Measurements from ENCODE around the gene SLC17A2.
"Not testable (repeated sequence)": the region's sequence is repeated elsewhere in the genome, so short reads cannot be mapped to it uniquely, and the experiment has no call there.

Gene SLC17A2

DNA sequence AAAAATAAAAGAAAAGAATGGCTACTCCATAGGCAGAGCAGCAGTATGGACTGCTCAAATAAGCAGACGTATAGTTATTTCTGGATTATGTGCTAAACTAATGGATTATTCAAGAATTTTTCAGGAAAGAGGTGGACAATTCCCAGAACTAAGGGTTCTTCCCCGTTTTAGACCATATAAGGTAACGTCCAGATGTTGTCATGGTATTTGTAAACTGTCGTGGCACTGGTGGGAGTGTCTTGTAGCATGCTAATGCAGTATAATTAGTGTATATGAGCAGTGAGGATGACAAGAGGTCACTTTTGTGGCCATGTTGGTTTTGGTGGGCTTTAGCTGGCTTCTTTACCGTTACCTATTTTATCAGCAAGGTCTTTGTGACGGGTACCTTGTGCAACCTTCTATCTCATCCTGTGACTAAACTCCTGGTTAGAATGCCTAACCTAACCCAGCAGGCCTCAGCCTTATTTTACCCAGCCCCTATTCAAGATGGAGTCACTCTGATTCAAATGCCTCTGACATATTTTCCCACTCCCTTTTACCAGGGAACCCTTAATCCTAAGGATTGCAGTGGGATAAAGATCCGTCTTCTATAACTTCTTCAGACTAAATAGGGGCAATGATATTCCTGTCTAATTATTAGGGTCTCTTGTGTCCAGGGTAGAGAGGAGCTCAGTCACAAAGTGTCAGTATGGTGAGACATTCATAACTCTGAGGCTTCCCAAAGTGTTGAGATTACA is 21.0 kb upstream of the SLC17A2 start:
- DNase-seq (ENCODE audit: low spot score): no peak

DNA sequence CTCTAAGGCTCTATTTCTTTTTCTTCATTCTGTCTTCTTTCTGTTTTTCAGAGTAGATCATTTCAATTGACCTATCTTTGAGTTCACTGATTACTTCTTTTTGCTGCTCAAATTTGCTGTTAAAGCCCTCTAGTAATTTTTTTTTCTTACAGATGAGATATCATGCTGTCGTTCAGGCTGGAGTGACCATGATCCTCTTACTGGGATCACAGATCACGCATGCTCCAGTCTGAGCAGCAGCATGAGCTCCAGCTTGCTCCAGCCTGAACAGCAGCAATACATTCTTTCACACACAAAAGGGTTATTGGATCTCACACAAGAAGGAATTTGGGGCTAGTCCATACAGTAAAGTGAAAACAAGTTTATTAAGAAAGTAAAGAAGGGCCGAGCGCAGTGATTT is 19.8 kb upstream of the SLC17A2 start:
- no peak for DNase-seq (ENCODE audit: low spot score)

DNA sequence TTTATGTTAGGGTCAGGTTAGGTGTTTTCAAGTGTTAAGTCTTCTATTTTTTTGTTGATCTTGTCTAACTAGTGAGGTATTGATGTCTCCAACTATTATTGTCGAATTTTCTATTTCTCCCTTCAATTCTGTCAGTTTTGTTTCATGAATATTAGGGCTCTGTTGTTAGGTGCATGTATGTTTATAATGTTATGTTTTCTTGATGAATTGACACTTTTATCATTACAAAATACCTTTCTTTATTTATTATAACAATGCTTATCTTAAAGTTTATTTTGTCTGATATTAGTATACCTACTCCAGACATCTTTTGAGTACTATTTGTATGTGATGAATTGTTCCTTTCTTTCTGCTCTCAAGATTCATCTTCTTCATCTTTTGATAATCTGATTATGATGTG is 19.2 kb upstream of the SLC17A2 start:
- DNase-seq (ENCODE audit: low spot score): no peak

DNA sequence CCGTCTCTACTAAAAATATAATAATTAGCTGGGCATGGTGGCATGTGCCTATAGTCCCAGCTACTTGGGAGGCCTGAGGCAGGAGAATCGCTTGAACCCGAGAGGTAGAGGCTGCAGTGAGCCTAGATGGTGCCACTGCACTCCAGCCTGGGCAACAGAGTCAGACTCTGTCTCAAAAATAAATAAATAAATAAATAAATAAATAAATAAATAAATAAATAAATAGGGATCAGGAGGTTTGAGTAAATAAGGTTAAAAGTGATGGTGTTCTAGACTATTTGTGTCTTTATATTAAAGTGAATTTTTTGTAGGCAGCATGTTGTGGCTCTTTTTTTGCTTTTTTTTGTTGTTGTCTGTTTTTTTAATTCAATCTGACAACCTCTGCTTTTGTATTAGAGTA is 17.0 kb upstream of the SLC17A2 start:
- not testable (repeated sequence) for DNase-seq (ENCODE audit: low spot score)

DNA sequence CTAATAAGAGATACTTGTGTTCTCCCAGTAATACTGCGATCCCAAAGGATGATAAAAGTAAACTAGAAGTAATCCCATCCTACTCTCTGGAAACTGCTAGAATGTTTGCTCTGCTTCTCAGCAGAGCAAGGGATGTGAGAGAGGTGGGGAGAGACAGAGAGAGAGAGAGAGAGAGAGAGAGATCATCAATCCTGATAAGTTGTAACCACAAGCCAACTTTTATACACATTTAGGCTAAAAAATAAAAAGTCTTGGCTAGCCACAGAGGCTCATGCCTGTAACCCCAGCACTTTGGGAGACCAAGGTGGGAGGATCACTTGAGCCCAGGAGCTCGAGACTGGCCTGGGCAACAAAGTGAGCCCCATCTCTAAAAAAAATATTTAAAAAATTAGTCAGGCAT is 16.1 kb upstream of the SLC17A2 start:
- DNase-seq (ENCODE audit: low spot score): no peak

DNA sequence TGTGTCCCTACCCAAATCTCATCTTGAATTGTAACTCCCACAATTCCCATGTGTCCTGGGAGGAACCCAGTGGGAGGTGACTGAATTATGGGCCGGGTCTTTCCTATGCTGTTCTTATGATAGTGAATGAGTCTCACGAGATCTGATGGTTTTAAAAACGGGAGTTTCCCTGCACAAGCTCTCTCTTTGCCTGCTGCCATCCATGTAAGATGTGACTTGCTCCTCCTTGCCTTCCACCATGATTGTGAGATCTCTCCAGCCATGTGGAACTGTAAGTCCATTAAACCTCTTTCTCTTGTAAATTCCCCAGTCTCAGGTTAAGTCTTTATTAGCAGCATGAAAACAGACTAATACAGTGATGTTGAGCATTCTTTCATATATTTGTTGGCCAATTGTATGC is 15.2 kb upstream of the SLC17A2 start:
- not testable (repeated sequence) for DNase-seq (ENCODE audit: low spot score)

DNA sequence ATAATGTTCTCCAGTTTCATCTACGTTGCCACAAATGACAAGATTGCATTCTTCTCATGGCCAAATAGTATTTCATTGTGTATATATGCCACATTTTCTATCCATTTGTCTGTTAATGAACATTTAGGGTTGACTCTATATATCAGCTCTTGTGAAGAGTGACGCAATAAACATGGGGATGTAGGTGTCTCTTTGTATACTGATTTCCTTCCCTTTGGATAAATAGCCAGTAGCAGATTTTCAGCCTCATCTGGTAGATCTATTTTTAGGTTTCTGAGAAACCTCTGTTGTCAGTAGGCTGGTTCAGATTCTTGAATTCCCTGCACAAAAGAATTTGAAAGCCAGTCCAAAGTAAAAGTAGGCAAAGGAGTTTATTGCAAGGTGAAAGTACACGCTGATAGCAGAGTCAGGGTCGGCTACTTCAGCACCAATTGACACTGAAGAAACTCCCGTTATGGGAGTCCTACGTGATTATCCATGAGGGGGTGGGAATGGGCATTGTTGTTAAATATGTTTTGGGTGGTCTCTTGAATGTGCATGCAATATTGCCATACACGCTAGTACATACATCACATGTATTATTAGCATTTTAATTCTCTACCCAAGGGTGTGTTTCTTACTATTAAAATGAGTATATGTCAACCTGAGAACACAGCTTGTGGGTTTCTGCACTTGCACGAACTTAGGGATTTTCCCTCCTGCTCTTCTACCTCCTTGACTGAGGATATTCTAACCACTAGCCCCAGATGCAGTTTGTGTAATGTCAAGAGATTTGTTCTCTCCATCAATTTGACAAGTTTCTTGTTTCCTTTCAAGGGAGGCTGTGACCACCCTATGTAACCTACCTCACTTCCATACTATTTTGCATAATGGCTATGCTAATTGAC is 14.4 kb upstream of the SLC17A2 start:
- no peak for DNase-seq (ENCODE audit: low spot score)

DNA sequence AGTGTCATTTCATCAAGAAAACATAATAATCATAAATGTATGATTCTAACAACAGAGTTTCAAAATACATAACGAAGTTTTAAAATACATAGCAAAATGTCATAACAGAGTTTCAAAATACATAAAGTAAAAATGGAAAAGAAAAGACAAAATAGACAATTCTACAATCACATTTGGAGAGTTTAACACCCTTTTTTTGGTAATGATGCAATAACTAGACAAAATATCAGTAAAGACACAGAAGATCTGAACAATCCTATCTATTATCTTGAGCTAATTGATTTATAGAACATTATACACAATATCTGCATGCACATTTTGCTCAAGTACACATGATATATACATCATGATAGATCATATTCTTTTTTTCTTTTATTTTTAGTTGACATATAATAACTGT is 13.4 kb upstream of the SLC17A2 start:
- no peak for DNase-seq (ENCODE audit: low spot score)

DNA sequence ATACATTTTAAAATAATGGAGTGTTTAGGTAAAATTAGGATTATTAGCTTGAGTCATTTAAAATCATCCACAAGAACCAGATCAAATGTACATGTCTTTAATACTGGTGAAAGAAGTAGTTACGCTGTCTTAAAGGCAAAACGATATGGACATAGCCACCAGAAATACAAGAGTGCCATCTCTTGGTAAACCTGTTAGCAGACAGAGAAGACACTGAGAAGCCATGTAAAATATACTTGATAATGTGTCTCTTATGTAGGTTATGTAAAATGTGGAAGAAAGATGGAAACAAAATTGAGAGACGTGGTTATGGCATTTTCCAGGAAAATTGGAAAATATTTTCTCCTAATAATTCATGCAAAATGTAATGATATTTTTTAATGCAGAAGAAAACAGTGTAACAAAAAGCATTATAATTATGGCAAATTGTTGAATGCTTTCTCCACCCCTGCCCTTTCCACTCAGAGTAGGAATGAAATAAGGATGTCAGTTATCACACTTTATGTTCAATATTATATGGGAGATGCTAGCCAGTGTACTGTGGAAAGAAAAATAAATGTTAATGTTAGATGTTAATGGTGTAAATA is 12.2 kb upstream of the SLC17A2 start:
- DNase-seq (ENCODE audit: low spot score): peak; percentile 57

DNA sequence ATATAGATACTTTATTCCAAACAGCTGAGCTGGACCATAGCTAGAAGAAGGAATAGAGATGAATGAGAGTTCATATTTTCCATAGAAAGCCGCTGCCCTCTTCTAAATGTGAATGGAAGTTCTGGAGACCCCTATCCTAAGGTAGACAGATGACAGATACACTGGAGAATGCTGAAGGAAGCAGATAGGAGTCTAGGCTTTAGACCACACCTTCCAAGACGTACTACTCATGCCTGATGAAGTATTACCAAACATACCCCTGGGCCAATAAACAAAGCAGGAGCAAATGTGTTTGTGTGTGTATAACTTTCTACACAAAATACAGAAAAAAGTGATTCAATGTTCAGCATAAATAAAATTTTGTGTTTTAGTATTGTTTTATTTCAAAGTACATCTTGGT is 9.1 kb upstream of the SLC17A2 start:
- no peak for DNase-seq (ENCODE audit: low spot score)

DNA sequence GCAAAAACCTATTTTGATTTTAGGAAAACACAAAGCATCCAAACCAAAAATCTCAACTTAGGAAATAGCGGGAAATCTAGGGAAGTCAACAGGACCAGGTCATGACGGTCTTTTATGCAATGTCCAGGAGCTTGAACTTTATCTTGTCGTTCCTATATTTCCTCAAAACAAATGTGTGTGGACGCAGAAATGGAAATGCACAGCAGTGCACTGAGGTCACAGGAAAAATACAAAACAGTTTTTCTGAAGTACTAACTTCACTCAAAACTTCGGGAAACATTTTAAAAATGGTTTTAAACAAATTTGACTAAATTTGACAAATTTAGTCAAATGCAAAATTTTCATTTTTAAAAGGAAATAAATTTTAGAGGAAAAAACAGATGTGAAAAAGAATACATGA is 5.5 kb upstream of the SLC17A2 start:
- no peak for DNase-seq (ENCODE audit: low spot score)

DNA sequence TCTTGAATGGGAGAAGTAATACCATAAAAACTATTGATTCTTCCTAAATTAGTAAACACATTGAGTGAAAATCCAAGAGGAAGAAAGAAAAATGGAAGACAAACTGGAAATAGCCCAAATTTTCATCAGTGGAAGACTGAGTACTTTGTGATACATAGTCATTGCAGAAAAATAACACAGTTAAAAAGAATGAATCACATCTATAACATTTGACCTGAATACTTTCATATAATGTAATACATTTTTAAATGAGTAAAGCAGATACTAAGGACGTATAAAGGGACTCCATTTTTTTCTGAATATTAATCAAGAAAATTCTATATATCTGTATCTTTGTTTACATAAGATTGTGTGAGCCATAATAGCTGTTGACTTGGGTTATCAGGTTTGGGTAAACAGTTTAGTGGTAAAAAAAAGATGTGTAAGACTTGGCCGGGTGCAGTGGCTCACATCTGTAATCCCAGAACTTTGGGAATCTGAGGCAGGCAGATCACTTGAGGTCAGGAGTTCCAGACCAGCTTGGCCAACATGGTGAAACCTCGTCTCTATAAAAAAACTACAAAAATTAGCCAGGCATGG is 4.3 kb upstream of the SLC17A2 start:
- no peak for DNase-seq (ENCODE audit: low spot score)

DNA sequence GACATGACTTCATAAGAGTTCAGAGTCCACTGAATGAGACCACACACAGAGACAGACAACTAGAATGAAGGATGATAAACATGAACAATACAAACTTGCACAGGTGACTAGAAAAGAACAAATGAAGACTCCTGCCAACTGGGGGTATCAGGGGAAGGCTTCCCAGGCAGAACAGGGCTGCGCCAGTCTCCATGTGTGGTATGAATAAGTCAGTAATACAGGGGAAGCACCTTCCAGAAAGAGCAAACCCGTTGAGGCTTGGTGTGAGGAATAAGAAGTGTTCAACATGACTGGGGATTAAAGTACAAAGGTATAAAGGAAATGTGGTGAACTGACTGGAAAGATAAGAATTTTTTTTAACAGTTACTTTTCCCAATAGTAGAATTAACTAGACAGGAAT is 3.7 kb upstream of the SLC17A2 start:
- DNase-seq (ENCODE audit: low spot score): no peak

DNA sequence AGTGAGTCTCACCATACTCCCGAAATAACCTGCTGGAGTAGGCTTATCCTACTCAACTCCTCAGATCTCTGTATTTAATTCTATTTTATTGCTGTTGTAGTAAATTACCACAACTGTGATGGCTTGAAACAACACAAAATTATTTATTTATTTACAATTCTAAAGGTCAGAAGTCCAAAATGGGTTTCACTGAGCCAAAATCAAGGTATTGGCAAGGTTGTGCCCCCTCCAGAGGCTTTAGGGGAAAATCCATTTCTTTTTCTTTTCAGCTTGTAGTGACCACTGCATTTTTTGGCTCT is 869 bp upstream of the SLC17A2 start:
- no peak for DNase-seq (ENCODE audit: low spot score)

DNA sequence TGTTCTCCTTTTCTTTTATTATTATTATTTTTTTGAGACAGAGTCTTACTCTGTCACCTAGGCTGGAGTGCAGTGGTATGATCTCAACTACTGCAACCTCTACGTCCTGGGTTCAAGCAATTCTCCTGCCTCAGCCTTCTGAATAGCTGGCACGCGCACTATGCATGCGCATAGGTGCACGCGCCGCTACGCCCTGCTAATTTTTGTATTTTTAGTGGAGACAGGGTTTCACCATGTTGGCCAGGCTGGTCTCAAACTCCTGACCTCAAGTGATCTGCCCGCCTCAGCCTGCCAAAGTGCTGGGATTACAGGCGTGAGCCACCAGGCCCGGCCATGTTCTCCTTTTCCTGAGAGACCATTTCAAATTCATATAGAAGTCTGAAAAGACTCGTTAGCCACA is 706 bp downstream of the SLC17A2 start:
- not testable (repeated sequence) for DNase-seq (ENCODE audit: low spot score)

DNA sequence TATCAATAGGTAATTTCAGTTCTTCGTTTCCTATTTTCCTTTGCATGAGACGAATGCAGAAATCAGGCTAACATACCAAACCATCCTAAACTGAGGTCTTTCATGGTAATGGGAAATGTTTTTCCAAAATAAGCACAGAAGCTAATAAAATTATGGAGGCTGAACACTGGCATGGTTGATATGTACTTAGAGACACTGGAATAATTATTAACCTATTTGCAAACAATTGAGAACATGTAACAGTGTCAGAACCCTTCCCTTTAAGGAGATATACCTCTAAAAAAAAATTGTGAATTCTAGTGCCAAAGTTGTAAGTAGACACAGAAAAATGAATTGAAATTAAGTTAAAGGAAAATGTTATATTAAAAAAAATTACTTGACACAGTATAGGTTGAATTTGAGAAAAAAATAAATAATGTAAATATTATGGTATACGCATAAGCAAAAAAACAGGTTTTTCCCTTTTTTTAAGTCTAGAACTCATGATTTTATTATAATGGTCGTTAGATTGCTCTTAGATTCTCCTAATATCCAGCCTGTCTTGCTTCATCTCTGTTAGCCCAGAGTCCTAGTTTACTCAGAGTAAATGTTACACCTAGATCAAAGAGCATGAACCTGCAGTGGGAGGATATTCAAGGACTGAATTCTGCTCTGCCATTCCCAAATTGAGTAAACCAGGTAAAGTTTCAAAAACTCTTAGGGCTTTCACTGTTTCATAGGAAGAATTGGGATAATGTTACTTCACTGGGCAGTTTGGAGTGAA is 1.7 kb downstream of the SLC17A2 start:
- DNase-seq (ENCODE audit: low spot score): no peak

DNA sequence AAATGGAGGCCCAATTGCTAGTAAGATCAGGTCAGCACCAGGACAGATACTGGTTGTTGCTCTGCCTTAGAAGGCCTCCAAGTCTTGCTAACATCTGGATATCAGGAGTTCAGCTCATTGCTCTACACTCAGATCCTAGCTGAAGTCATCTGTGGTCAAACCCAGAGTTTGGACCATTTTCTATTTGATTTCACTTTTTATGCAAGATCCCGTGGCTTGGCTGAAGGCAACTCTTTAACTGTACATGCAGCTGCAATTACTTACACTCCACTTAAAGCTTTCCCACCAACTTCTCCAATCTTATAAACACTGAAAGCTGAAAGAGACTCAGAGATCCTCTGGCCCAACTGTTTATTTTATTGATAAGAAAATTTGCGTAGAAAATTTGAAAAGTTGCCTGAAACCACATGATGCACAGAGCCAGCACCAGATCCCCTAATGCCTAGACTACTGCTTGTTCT is 2.7 kb downstream of the SLC17A2 start:
- no peak for DNase-seq (ENCODE audit: low spot score)

DNA sequence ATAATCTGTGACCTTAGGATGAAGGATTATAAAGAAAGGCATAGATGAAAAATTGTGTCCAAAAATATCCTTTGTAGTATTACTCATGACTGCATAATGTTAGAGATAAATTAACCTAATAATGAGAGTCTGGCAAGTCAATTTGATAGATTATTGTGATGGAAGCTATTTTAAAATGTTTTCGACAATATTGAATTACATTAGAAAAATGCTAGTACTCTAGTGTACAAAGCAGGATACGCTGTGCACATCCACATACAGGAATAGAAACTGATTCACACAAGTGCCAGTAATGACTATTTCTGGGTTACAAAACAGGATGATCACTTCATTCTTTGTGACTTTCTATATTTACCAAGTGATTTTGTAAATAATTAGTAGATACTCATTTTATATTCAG is 3.3 kb downstream of the SLC17A2 start:
- DNase-seq (ENCODE audit: low spot score): no peak

DNA sequence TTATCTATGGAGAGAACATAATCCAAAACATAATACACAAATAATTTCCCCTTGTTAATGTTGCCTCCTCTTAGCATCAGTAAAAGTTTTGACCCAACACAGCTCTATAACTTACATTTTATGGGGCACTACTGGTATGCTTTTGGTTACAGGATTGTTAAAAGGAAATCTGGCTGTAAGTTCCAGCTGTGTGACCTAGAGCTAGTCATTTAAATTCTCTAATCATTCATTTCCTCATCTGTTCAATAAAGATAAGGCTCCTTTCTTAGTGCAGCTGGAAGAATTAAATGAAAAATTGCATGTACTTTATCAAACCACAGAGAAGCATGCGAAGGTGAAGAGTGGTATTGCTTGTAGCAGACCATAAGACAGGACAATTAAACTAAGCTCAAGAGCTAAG is 4.6 kb downstream of the SLC17A2 start:
- DNase-seq (ENCODE audit: low spot score): no peak

DNA sequence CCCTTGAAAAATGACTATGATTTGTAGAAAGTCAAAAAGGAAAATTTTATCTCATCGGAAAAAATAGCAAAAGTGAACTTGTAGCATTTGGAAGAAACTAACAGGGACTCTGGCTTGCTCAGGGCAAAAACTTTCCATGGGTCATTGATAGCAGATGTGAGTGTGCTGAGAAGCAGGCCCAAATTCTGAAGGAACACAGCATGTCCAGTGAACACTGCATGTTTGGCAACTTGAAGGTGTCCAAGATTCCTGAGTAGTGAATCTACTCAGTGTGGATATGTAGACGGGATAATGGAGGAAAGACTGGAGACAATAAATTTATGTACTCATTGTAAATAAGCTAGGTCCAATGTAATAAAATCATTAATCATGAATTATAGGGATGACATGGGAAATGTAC is 8.2 kb downstream of the SLC17A2 start:
- DNase-seq (ENCODE audit: low spot score): no peak

DNA sequence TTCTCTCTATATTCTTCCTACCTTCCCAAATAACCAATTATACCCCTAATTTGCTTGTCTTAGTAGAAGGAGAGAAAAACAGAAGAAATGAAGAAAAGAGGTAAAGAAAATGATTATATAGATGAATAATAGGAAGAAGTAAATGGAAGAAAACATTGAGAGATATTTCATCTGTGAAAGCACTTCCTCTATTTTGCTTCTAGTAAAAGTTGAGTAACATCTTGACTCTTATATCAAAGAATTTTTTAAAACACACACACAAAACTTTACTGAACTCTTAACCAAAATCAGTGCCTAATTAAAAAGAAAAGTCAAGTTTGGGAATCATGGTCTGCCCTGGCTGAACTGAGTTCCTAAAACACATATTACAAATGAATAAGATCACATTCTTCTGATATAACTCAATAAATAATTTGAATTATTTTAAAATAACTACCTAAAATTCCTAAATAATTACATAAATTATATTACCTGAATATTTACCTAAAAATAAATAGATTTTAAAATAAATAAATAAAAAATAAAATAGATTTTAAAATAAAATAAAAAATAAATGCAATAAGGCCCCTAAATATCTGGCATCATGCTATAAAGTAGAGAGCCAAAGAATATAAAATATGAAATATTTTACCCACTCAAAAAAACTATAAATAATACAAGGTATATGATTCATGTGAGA is 8.8 kb downstream of the SLC17A2 start:
- DNase-seq (ENCODE audit: low spot score): no peak

DNA sequence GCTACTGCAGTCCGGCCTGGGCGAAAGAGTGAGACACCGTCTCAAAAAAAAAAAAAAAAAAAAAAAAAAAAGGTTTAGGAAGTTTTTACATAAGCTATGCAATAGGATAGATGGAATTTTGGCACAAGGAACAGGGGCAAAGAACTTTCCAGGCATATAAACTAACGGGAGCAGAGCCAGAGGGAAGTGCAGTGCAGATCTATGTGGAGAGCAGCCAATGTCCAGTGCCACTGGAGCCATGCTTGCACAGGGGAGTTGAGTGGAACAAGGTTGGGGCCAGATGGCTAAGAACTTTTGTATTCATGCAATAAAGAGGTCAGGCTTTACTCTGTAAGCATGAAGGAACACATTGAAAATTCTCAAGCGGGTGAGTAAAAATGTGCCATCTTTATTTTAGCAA is 10.8 kb downstream of the SLC17A2 start:
- no peak for DNase-seq (ENCODE audit: low spot score)
